GM18861 (cell line): Measurements from ENCODE around the gene GNL1.
A peak's percentile ranks its signal among the peaks of the same experiment; 100 is the strongest.

Source experiments
- ATAC-seq: cut with Tn5 transposase; IDR thresholded peaks from one replicate; pipeline ENCODE4 v1.9.1; 2021; ENCODE audit not compliant: unreplicated experiment

GNL1 gene

GRCh38 chr6:30570263-30570662, 14.0 kb upstream of the GNL1 start:
- ATAC-seq, result no peak

GRCh38 chr6:30568245-30568644, 12.0 kb upstream of the GNL1 start:
- ATAC-seq, result no peak

GRCh38 chr6:30565772-30566171, 9.5 kb upstream of the GNL1 start:
- ATAC-seq, result no peak

- ATAC-seq, result no peak
Observed at GRCh38 chr6:30564114-30564513, 7.8 kb upstream of the GNL1 start.

GRCh38 chr6:30562470-30563425, 6.5 kb upstream of the GNL1 start:
- ATAC-seq, result no peak

- no peak for ATAC-seq
Observed at GRCh38 chr6:30560930-30561329, 4.6 kb upstream of the GNL1 start.

- no peak for ATAC-seq
Observed at GRCh38 chr6:30557683-30557981, 1.3 kb upstream of the GNL1 start.

- peak; percentile 55 for ATAC-seq
Observed at GRCh38 chr6:30556906-30557682, 805 bp upstream of the GNL1 start, which contains the start of gene PRR3. Gene PRR3, plus strand, starts transcription at chr6:30557295. Its CDS starts 50 bp downstream, at chr6:30557345.

GRCh38 chr6:30555816-30556065, 548 bp downstream of the GNL1 start:
- ATAC-seq, result no peak

- no peak for ATAC-seq
Observed at GRCh38 chr6:30554962-30555815, 1.1 kb downstream of the GNL1 start.

GRCh38 chr6:30554404-30554803, 1.9 kb downstream of the GNL1 start:
- no peak for ATAC-seq

- ATAC-seq, result no peak
Observed at GRCh38 chr6:30548375-30548774, 7.9 kb downstream of the GNL1 start.

- ATAC-seq, result no peak
Observed at GRCh38 chr6:30547454-30547853, 8.8 kb downstream of the GNL1 start.

- no peak for ATAC-seq
Observed at GRCh38 chr6:30544666-30545272, 11.5 kb downstream of the GNL1 start.

- ATAC-seq, result no peak
Observed at GRCh38 chr6:30543821-30544220, 12.5 kb downstream of the GNL1 start.

GRCh38 chr6:30542915-30543314, 13.4 kb downstream of the GNL1 start:
- ATAC-seq, result no peak

- no peak for ATAC-seq
Observed at GRCh38 chr6:30542404-30542725, 13.9 kb downstream of the GNL1 start.

- no peak for ATAC-seq
Observed at GRCh38 chr6:30541515-30542403, 14.5 kb downstream of the GNL1 start.

GRCh38 chr6:30537931-30538330, 18.4 kb downstream of the GNL1 start:
- no peak for ATAC-seq
